ENCODE data around the gene DPH1. TPM values are rescaled to one million over a fixed set of nuclear protein-coding genes. Genes with fewer than 3 reads are reported as not detected.

Gene DPH1
- total and polyA plus RNA-seq, 8 donors = 21.8 to 74.4 (median 32.2) TPM

DNA sequence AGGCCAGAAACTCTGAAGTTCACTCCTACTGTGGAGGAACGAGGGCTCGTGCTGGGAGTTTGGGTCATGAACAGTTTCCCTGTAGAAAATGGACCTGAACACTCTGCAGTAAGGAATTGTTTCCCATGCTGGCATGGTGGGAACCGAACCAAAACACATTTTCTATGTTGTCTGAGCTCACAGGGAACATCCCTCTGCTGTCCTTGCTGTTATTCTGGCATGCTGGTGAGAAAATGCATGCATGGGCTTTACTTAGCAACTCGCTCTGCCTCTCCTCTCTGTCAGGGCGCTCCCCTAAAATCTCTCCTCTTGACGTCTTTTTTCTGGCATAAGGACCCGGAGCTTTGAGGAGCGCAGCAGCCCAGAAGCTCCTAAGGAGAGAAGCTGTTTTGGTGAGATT, 10.2 kb upstream of the DPH1 start:
- Histone ChIP-seq H3K9me3 (no peaks in the 10 kb centered on the region), H3K27ac (no peak overlapping the region), H3K27me3 (no peaks in the 10 kb centered on the region), H3K36me3 (no peaks in the 10 kb centered on the region), H3K4me3 (no peak overlapping the region), H3K4me1 (peaks cover 0 to 6% (median 0%) of the 10 kb centered on the region in 3 donors)
- WGBS, 2 donors = 75 to 82% methylated on average over 8 of the region's 8 CpGs
- FAIRE-seq (no peak), DNase-seq (no peak), ATAC-seq (no peak)
- intact Hi-C loops (cut with DNase I) = no loop called here
- TF ChIP-seq, protein P1, sequence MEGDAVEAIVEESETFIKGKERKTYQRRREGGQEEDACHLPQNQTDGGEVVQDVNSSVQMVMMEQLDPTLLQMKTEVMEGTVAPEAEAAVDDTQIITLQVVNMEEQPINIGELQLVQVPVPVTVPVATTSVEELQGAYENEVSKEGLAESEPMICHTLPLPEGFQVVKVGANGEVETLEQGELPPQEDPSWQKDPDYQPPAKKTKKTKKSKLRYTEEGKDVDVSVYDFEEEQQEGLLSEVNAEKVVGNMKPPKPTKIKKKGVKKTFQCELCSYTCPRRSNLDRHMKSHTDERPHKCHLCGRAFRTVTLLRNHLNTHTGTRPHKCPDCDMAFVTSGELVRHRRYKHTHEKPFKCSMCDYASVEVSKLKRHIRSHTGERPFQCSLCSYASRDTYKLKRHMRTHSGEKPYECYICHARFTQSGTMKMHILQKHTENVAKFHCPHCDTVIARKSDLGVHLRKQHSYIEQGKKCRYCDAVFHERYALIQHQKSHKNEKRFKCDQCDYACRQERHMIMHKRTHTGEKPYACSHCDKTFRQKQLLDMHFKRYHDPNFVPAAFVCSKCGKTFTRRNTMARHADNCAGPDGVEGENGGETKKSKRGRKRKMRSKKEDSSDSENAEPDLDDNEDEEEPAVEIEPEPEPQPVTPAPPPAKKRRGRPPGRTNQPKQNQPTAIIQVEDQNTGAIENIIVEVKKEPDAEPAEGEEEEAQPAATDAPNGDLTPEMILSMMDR (IDR thresholded peaks at IDR 0.05) = no peak

DNA sequence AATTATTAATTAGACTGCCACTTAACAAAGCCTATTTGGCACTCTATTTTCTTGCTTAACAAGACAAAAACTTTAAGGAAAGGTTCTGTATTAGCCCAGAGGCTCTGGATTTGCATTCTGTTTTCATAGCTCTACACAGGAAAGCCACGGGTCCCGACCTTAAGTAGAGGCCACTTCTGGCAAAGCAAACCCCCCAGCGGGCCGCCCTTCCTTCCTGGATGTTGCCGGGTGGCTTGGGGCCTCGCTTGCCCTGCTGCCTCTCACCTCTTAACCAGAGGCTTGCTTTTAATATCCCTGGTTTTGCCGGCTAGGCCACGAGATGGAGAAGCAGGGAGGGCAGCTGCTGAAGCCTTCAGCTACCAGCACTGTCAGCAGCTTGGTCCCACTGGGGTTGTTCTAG, 9.2 kb upstream of the DPH1 start:
- DNase-seq = no peak
- ATAC-seq = no peak
- no peak overlapping the region for H3K27ac ChIP-seq
- no peak for FAIRE-seq
- TF ChIP-seq, protein P1 (IDR thresholded peaks at IDR 0.05) = no peak
- WGBS, 2 donors = 59 to 64% methylated on average over 8 of the region's 8 CpGs
- H3K4me3 ChIP-seq = no peak overlapping the region
- H3K4me1 ChIP-seq = peaks cover 0 to 9% (median 0%) of the 10 kb centered on the region in 3 donors
- no peaks in the 10 kb centered on the region for H3K9me3 ChIP-seq
- H3K36me3 ChIP-seq = no peaks in the 10 kb centered on the region
- intact Hi-C loops (cut with DNase I) = no loop called here
- H3K27me3 ChIP-seq = no peaks in the 10 kb centered on the region

DNA sequence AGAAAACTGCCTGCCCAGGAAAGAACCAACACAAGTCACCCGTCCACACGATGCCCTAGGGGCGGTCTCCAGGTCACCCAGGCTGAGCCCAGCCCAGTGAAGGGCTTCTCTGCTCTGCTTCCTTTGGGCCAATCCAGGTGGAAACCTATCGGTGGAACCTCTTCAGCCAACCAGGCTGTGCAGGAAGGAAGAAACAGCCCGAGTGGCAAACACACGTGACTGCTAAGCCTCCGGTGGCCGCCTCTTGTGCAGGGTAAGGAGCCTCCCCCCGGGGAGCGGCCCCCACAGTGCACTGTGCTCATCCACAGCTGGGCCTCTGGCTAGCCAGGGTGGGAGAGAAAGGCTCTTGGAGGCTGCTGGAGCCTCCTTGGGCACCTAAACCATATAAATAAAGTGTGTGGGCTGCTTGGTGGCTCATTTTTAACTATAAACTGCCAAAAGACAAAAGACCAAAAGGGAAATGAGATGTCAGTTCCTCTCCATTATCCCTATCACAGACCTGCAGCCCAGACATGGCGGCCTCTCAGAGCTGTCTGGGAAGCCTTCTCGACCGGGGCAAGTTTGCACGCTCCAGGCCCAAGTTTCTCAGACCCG, 7.2 kb upstream of the DPH1 start:
- ATAC-seq = no peak
- FAIRE-seq = no peak
- peak in 1 of 6 donors; percentile 57 for DNase-seq
- H3K4me3 ChIP-seq = no peak overlapping the region
- 79 to 85% methylated on average over 15 of the region's 15 CpGs for WGBS, 2 donors
- no peaks in the 10 kb centered on the region for H3K36me3 ChIP-seq
- no peak overlapping the region for H3K27ac ChIP-seq
- TF ChIP-seq, protein P1 (IDR thresholded peaks at IDR 0.05) = no peak
- H3K4me1 ChIP-seq = peaks cover 0 to 9% (median 0%) of the 10 kb centered on the region in 3 donors
- intact Hi-C loops (cut with DNase I) = no loop called here
- no peaks in the 10 kb centered on the region for H3K9me3 ChIP-seq
- no peaks in the 10 kb centered on the region for H3K27me3 ChIP-seq

DNA sequence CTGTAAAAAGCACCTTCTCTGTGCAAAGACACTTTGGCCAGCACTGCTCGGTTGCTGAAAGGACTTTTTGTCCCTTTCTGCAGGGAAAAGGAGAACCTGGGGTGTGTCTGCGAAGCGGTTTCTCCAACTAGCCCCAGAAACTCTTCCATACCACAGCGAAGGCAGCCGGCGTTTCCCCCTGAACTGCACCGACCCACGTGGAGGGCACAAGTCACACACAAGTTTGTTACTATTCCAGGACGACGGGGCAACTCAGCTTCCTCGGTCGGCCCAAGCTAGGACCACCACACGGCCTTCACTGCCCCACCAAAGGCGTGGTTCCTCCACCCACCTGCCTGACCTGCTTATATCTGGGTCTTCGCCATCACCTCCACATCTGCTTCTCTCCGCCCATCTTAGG, 6.7 kb upstream of the DPH1 start:
- Histone ChIP-seq H3K9me3 (no peaks in the 10 kb centered on the region), H3K27ac (no peak overlapping the region), H3K4me1 (peaks cover 0 to 9% (median 0%) of the 10 kb centered on the region in 3 donors), H3K36me3 (no peaks in the 10 kb centered on the region), H3K4me3 (peak overlapping the region in 1 of 4 donors; percentile 61), H3K27me3 (no peaks in the 10 kb centered on the region)
- intact Hi-C loops (cut with DNase I) = no loop called here
- TF ChIP-seq, protein P1 (IDR thresholded peaks at IDR 0.05) = no peak
- FAIRE-seq = no peak
- ATAC-seq = no peak
- DNase-seq = peak in 1 of 6 donors; percentile 55
- WGBS, 2 donors = 63 to 69% methylated on average over 16 of the region's 16 CpGs

Measured in pancreas (tissue), 10 donors.